Measurements from ENCODE around the gene CLSTN3. TPM values are rescaled to one million over a fixed set of nuclear protein-coding genes. Genes with fewer than 3 reads are reported as not detected.

CLSTN3 gene
- total and polyA plus RNA-seq, 2 of the 13 experiments (the other 11 are each of a cell fraction or from before 2014, with no cell fraction given), result 26.2 to 94.1 TPM

- no peak for TF ChIP-seq ZNF503 (CRISPR knock-in tag; IDR thresholded peaks at IDR 0.05)
- no peak for TF ChIP-seq HMGXB3 (CRISPR knock-in tag; IDR thresholded peaks at IDR 0.05; ENCODE audit: borderline replicate concordance)
- no peak for TF ChIP-seq ZNF124 (CRISPR knock-in tag; IDR thresholded peaks at IDR 0.05)
- TF ChIP-seq LCORL (IDR thresholded peaks at IDR 0.05), result no peak
- peak; percentile 24; the same call in 1 of the 2 replicates for TF ChIP-seq LCORL (CRISPR knock-in tag; IDR thresholded peaks at IDR 0.05)
- TF ChIP-seq ZHX2 (IDR thresholded peaks at IDR 0.05; ENCODE audit: low read depth), result no peak
- TF ChIP-seq ZHX2 (CRISPR knock-in tag; IDR thresholded peaks at IDR 0.05; ENCODE audit: borderline replicate concordance), result no peak
- TF ChIP-seq ZBTB25 (CRISPR knock-in tag; IDR thresholded peaks at IDR 0.05), result no peak
- TF ChIP-seq ZBTB14 (CRISPR knock-in tag; IDR thresholded peaks at IDR 0.05), result no peak
- TF ChIP-seq SETDB1 (CRISPR knock-in tag; IDR thresholded peaks at IDR 0.05; ENCODE audit: borderline replicate concordance), result no peak
- TF ChIP-seq TFDP2 (CRISPR knock-in tag; IDR thresholded peaks at IDR 0.05), result no peak
- TF ChIP-seq TAF1 (CRISPR knock-in tag; IDR thresholded peaks at IDR 0.05), result no peak
These were observed 730 bp downstream of the CLSTN3 start (continued) for GRCh38 chr12:7130701-7131501.

Data from HepG2 (cell line).